GM18498 (cell line): Measurements from ENCODE around the gene TMEM145.
A peak's percentile ranks its signal among the peaks of the same experiment; 100 is the strongest.

Experiments
- ATAC-seq: cut with Tn5 transposase; IDR thresholded peaks from one replicate; pipeline ENCODE4 v1.9.1; 2021; ENCODE audit warnings: mild to moderate bottlenecking, moderate library complexity; ENCODE audit not compliant: unreplicated experiment

Gene TMEM145

GRCh38 chr19:42277821-42278451 is 35.2 kb upstream of the TMEM145 start:
- ATAC-seq: no peak

- ATAC-seq: no peak
Measured at GRCh38 chr19:42278452-42279154, 34.5 kb upstream of the TMEM145 start.

- ATAC-seq: no peak
Measured at GRCh38 chr19:42279155-42279901, 33.8 kb upstream of the TMEM145 start.

GRCh38 chr19:42279902-42280814 is 33.0 kb upstream of the TMEM145 start:
- peak; percentile 37 for ATAC-seq

- ATAC-seq: no peak
Measured at GRCh38 chr19:42280815-42281145, 32.3 kb upstream of the TMEM145 start.

- no peak for ATAC-seq
Measured at GRCh38 chr19:42281146-42281826, 31.8 kb upstream of the TMEM145 start.

GRCh38 chr19:42281827-42282762 is 31.0 kb upstream of the TMEM145 start:
- ATAC-seq: no peak

- no peak for ATAC-seq
Measured at GRCh38 chr19:42282819-42283187, 30.3 kb upstream of the TMEM145 start.

- peak; percentile 45 for ATAC-seq
Measured at GRCh38 chr19:42283188-42284065, 29.7 kb upstream of the TMEM145 start.

GRCh38 chr19:42284066-42284501 is 29.0 kb upstream of the TMEM145 start:
- peak; percentile 44 for ATAC-seq

- ATAC-seq: no peak
Measured at GRCh38 chr19:42284591-42285341, 28.3 kb upstream of the TMEM145 start.

- ATAC-seq: no peak
Measured at GRCh38 chr19:42285541-42285941, 27.6 kb upstream of the TMEM145 start.

- ATAC-seq: no peak
Measured at GRCh38 chr19:42285988-42286348, 27.1 kb upstream of the TMEM145 start.

GRCh38 chr19:42286349-42287016 is 26.6 kb upstream of the TMEM145 start:
- ATAC-seq: no peak

GRCh38 chr19:42287017-42287826 is 25.9 kb upstream of the TMEM145 start:
- no peak for ATAC-seq

GRCh38 chr19:42287827-42288107 is 25.3 kb upstream of the TMEM145 start:
- ATAC-seq: no peak

GRCh38 chr19:42288387-42288786 is 24.7 kb upstream of the TMEM145 start:
- ATAC-seq: no peak
